ENCODE measurements around the gene CCL23. TPM values are rescaled to one million over a fixed set of nuclear protein-coding genes. Genes with fewer than 3 reads are reported as not detected.
"Not testable (repeated sequence)": the region's sequence is repeated elsewhere in the genome, so short reads cannot be mapped to it uniquely, and the experiment has no call there.

CCL23 gene
- total RNA-seq, 6 donors from 2014 or later, result 6.9 to 40.0 (median 16.6) TPM; not detected in 1

DNA sequence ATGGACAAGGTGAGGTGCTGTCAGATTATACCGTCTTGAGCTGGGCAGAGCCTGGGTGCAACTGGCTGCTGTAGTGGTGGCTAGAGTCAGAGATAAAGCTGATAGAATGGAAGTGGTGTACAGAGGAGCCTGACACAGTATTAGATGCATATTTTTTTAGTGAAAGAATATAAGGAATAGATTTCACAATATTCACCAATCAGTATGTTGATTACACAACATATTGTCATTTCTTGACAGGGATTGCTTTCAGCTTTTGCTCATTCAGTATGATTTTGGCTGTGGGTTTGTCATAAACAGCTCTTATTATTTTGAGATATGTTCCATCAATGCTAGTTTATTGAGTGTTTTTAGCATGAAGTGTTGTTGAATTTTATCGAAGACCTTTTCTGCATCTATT lies 1.7 kb upstream of the CCL23 start:
- H3K4me1 ChIP-seq, result peaks cover 0 to 7% (median 3%) of the 10 kb centered on the region in 4 donors
- no peak for TF ChIP-seq POLR2A (IDR thresholded peaks at IDR 0.05)
- no peak for TF ChIP-seq POLR2AphosphoS5 (IDR thresholded peaks at IDR 0.05)
- TF ChIP-seq CTCF (IDR thresholded peaks at IDR 0.05), result no peak
- no peak for TF ChIP-seq EP300 (IDR thresholded peaks at IDR 0.05)
- 87 to 90% methylated on average over 2 of the region's 2 CpGs for WGBS, 2 donors

DNA sequence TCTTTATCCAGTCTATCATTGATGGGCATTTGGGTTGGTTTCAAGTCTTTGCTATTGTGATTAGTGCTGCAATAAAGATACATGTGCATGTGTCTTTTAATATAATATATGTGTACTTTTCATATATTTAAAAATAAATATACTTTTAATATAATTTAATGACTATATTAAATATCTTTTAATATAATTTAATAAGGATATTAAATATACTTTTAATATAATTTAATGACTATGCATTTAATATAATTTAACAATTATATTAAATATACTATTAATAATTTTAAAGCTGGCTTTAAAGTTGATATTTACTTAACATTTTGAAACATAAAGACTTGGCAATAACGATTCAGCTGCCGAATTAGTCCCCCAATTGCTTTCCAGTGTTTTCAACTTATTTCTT lies 1.2 kb downstream of the CCL23 start:
- Histone ChIP-seq H3K9me3 (peaks cover 0 to 9% (median 3%) of the 10 kb centered on the region in 4 donors), H3K4me1 (peaks cover 0 to 7% (median 3%) of the 10 kb centered on the region in 4 donors), H3K27me3 (no peaks in the 10 kb centered on the region), H3K27ac (no peak overlapping the region), H3K4me3 (no peak overlapping the region), H3K36me3 (no peaks in the 10 kb centered on the region)
- ATAC-seq (ENCODE audit: low FRiP score in 2 of 2), result no peak
- DNase-seq, result no peak
- 93 to 94% methylated on average over 2 of the region's 2 CpGs for WGBS, 2 donors
- TF ChIP-seq CTCF (IDR thresholded peaks at IDR 0.05), result no peak
- TF ChIP-seq POLR2A (IDR thresholded peaks at IDR 0.05), result no peak
- TF ChIP-seq POLR2AphosphoS5 (IDR thresholded peaks at IDR 0.05), result no peak
- no peak for TF ChIP-seq EP300 (IDR thresholded peaks at IDR 0.05)

More for the DNA sequence above, 1.7 kb upstream of the CCL23 start:
- DNase-seq (no peak), ATAC-seq (ENCODE audit: low FRiP score in 2 of 2) (no peak)
- Histone ChIP-seq H3K36me3 (no peaks in the 10 kb centered on the region), H3K4me3 (no peak overlapping the region), H3K27ac (no peak overlapping the region), H3K27me3 (no peaks in the 10 kb centered on the region), H3K9me3 (no peaks in the 10 kb centered on the region)

GRCh38 chr17:36015895-36016294 lies 1.9 kb downstream of the CCL23 start:
- not testable (repeated sequence) for H3K27me3 ChIP-seq; H3K4me1 ChIP-seq; H3K36me3 ChIP-seq; H3K27ac ChIP-seq; DNase-seq; H3K9me3 ChIP-seq; H3K4me3 ChIP-seq; ATAC-seq (ENCODE audit: low FRiP score in 2 of 2)
- 95 to 96% methylated on average over 4 of the region's 4 CpGs for WGBS, 2 donors

DNA sequence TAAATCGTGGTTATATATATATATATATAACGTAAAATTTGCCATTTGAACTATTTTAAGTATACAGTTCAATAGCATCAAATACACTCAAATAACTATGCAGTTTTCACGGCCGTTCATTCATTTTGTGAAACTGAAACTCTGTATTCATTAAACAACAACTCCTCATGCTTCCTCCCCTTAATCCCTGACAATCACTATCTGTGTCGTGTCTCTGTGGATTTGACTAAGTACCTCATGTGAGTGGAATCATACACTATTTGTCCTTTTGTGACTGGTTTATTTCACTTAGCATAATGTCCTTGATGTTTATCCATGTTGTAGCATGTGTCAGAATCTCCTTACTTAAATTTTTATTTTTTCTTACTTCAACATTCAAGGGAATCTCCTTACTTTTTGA lies 2.8 kb downstream of the CCL23 start:
- Histone ChIP-seq H3K4me3 (no peak overlapping the region), H3K9me3 (peaks cover 0 to 11% (median 3%) of the 10 kb centered on the region in 4 donors), H3K27me3 (no peaks in the 10 kb centered on the region), H3K36me3 (no peaks in the 10 kb centered on the region), H3K27ac (no peak overlapping the region), H3K4me1 (peaks cover 0 to 7% (median 3%) of the 10 kb centered on the region in 4 donors)
- no peak for TF ChIP-seq EP300 (IDR thresholded peaks at IDR 0.05)
- no peak for TF ChIP-seq POLR2AphosphoS5 (IDR thresholded peaks at IDR 0.05)
- TF ChIP-seq CTCF (IDR thresholded peaks at IDR 0.05), result no peak
- no peak for TF ChIP-seq POLR2A (IDR thresholded peaks at IDR 0.05)
- DNase-seq (no peak), ATAC-seq (ENCODE audit: low FRiP score in 2 of 2) (no peak)
- 80% methylated on average over 5 of the region's 5 CpGs for WGBS, 2 donors

GRCh38 chr17:36011201-36011600 lies 6.6 kb downstream of the CCL23 start:
- Histone ChIP-seq H3K27ac (no peak overlapping the region), H3K9me3 (peaks cover 0 to 27% (median 6%) of the 10 kb centered on the region in 4 donors), H3K36me3 (no peaks in the 10 kb centered on the region), H3K27me3 (no peaks in the 10 kb centered on the region), H3K4me1 (no peaks in the 10 kb centered on the region), H3K4me3 (no peak overlapping the region)
- TF ChIP-seq CTCF (IDR thresholded peaks at IDR 0.05), result no peak
- no peak for TF ChIP-seq POLR2A (IDR thresholded peaks at IDR 0.05)
- no peak for TF ChIP-seq POLR2AphosphoS5 (IDR thresholded peaks at IDR 0.05)
- TF ChIP-seq EP300 (IDR thresholded peaks at IDR 0.05), result no peak
- DNase-seq (no peak), ATAC-seq (ENCODE audit: low FRiP score in 2 of 2) (no peak)
- 66 to 86% methylated on average over 2 of the region's 2 CpGs for WGBS, 2 donors
